ENCODE results near the gene SPATA4. TPM values are rescaled to one million over a fixed set of nuclear protein-coding genes. Genes with fewer than 3 reads are reported as not detected.

The SPATA4 gene
- total RNA-seq, 1 experiment from 2014 or later, result 0.15 TPM

DNA sequence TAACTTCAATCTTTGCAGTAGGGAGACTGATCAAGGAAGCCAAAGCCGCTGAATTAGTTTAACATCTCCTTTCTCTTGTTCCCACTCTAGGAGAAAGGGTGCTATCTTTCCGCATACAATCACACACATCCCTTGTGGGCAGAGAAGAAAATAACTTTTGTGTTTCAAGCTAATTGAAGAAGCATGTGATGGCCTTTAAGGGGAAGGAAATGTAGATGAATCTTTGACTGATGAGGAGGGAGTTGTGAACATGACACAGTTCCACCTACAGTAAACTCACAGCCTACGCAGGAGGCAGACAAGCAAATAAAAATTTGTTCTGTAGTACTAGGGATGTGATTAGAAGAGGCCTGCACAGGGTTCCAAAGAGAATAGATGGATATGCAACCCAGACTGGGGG is 14.7 kb upstream of the SPATA4 start:
- H3K79me2 ChIP-seq (ENCODE audit: low read length), result no peaks in the 10 kb centered on the region
- no peaks in the 10 kb centered on the region for H3K9me2 ChIP-seq (replicated peaks; ENCODE audit: low read length)
- ChIA-PET POLR2A (ENCODE audit: unreplicated experiment) (no interaction called here), CTCF (no interaction called here)
- DNase-seq, result no peak
- no peaks in the 10 kb centered on the region for H3F3A ChIP-seq (ENCODE audit: low read length, unreplicated experiment)
- H3K9me3 ChIP-seq (ENCODE audit: low read length), result no peaks in the 10 kb centered on the region
- H4K20me1 ChIP-seq (ENCODE audit: low read length), result no peaks in the 10 kb centered on the region
- H2AFZ ChIP-seq (ENCODE audit: low read length), result no peak overlapping the region
- no TSS peak for BruUV-seq (replicated peaks)
- no peak overlapping the region for H3K4me2 ChIP-seq (ENCODE audit: low read length)
- no peaks in the 10 kb centered on the region for H3K36me3 ChIP-seq (ENCODE audit: low read depth, low read length)
- ATAC-seq, result no peak
- TF ChIP-seq EZH2 (IDR thresholded peaks at IDR 0.05; ENCODE audit: low read length, unreplicated experiment) (no peak), EZH2phosphoT487 (IDR thresholded peaks at IDR 0.05; ENCODE audit: borderline replicate concordance, low read length) (no peak)
- TF ChIP-seq, protein P1, sequence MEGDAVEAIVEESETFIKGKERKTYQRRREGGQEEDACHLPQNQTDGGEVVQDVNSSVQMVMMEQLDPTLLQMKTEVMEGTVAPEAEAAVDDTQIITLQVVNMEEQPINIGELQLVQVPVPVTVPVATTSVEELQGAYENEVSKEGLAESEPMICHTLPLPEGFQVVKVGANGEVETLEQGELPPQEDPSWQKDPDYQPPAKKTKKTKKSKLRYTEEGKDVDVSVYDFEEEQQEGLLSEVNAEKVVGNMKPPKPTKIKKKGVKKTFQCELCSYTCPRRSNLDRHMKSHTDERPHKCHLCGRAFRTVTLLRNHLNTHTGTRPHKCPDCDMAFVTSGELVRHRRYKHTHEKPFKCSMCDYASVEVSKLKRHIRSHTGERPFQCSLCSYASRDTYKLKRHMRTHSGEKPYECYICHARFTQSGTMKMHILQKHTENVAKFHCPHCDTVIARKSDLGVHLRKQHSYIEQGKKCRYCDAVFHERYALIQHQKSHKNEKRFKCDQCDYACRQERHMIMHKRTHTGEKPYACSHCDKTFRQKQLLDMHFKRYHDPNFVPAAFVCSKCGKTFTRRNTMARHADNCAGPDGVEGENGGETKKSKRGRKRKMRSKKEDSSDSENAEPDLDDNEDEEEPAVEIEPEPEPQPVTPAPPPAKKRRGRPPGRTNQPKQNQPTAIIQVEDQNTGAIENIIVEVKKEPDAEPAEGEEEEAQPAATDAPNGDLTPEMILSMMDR (conservative IDR thresholded peaks at IDR 0.05; ENCODE audit: low read depth, low read length), result no peak
- no peak overlapping the region for H3K27ac ChIP-seq (ENCODE audit: low read length)
- intact Hi-C loops (cut with micrococcal nuclease), result no loop called here
- no peak overlapping the region for H3K4me3 ChIP-seq (ENCODE audit: low read length)
- no peaks in the 10 kb centered on the region for H3K4me1 ChIP-seq (ENCODE audit: insufficient read depth, low read length)
- no peaks in the 10 kb centered on the region for H3K27me3 ChIP-seq (ENCODE audit: low read length)
- H3K9ac ChIP-seq (ENCODE audit: low read length), result no peak overlapping the region

DNA sequence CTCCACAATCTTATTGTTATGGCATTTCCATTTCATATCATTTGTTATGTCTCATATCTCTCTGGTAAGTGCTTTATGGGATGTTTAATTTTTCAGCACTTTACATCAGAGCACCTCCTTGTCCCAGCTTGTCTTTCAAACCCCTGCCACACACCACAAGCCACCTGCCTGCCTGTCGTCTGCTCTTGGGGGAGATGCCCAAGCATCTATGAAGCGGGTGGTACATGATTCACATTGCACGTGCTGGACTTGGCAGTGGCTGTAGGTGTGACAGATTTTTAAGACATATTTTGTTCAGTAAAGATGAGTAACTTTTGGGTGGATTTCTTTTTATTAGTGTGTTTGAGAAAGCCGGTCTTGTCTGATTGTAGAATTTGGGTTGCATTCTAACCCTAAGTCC is 14.2 kb upstream of the SPATA4 start:
- Histone ChIP-seq H4K20me1 (ENCODE audit: low read length) (no peaks in the 10 kb centered on the region), H3K27ac (ENCODE audit: low read length) (no peak overlapping the region), H2AFZ (ENCODE audit: low read length) (no peak overlapping the region), H3K27me3 (ENCODE audit: low read length) (no peaks in the 10 kb centered on the region), H3K79me2 (ENCODE audit: low read length) (no peaks in the 10 kb centered on the region), H3K9ac (ENCODE audit: low read length) (no peak overlapping the region), H3K36me3 (ENCODE audit: low read depth, low read length) (no peaks in the 10 kb centered on the region), H3K4me2 (ENCODE audit: low read length) (no peak overlapping the region), H3K4me1 (ENCODE audit: insufficient read depth, low read length) (no peaks in the 10 kb centered on the region), H3K9me3 (ENCODE audit: low read length) (no peaks in the 10 kb centered on the region), H3K9me2 (replicated peaks; ENCODE audit: low read length) (no peaks in the 10 kb centered on the region), H3K4me3 (ENCODE audit: low read length) (no peak overlapping the region), H3F3A (ENCODE audit: low read length, unreplicated experiment) (no peaks in the 10 kb centered on the region)
- DNase-seq (no peak), ATAC-seq (no peak)
- no TSS peak for BruUV-seq (replicated peaks)
- TF ChIP-seq, protein P1 (conservative IDR thresholded peaks at IDR 0.05; ENCODE audit: low read depth, low read length), result no peak
- TF ChIP-seq EZH2phosphoT487 (IDR thresholded peaks at IDR 0.05; ENCODE audit: borderline replicate concordance, low read length), result no peak
- TF ChIP-seq EZH2 (IDR thresholded peaks at IDR 0.05; ENCODE audit: low read length, unreplicated experiment), result no peak
- ChIA-PET CTCF (no interaction called here), POLR2A (ENCODE audit: unreplicated experiment) (no interaction called here)
- intact Hi-C loops (cut with micrococcal nuclease), result no loop called here

DNA sequence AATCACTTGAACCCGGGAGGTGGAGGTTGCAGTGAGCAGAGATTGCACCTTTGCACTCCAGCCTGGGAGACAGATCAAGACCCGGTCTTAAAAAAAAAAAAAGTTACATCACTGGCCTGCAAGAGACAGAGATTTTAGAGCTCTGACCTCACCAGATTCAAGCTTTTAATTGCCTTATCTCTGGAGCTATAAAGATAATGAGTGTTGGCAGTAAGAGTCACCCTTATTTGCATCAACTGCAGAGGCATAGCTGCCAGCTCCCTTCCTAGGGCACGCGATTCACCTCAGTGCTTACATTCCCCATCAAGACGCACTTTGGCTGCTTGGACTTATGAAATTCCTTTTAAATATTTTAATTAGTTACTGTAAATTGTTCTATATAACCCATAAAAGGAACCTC is 12.5 kb upstream of the SPATA4 start:
- Histone ChIP-seq H3K4me2 (ENCODE audit: low read length) (no peak overlapping the region), H3K79me2 (ENCODE audit: low read length) (no peaks in the 10 kb centered on the region), H3K9me3 (ENCODE audit: low read length) (no peaks in the 10 kb centered on the region), H3K27ac (ENCODE audit: low read length) (no peak overlapping the region), H3K4me3 (ENCODE audit: low read length) (no peak overlapping the region), H3K4me1 (ENCODE audit: insufficient read depth, low read length) (no peaks in the 10 kb centered on the region), H2AFZ (ENCODE audit: low read length) (no peak overlapping the region), H3K9ac (ENCODE audit: low read length) (no peak overlapping the region), H3K36me3 (ENCODE audit: low read depth, low read length) (no peaks in the 10 kb centered on the region), H3K27me3 (ENCODE audit: low read length) (no peaks in the 10 kb centered on the region), H4K20me1 (ENCODE audit: low read length) (no peaks in the 10 kb centered on the region), H3K9me2 (replicated peaks; ENCODE audit: low read length) (no peaks in the 10 kb centered on the region), H3F3A (ENCODE audit: low read length, unreplicated experiment) (no peaks in the 10 kb centered on the region)
- ChIA-PET CTCF (no interaction called here), POLR2A (ENCODE audit: unreplicated experiment) (no interaction called here)
- intact Hi-C loops (cut with micrococcal nuclease), result no loop called here
- ATAC-seq (no peak), DNase-seq (no peak)
- TF ChIP-seq EZH2 (IDR thresholded peaks at IDR 0.05; ENCODE audit: low read length, unreplicated experiment) (no peak), EZH2phosphoT487 (IDR thresholded peaks at IDR 0.05; ENCODE audit: borderline replicate concordance, low read length) (no peak)
- TF ChIP-seq, protein P1 (conservative IDR thresholded peaks at IDR 0.05; ENCODE audit: low read depth, low read length), result no peak
- BruUV-seq (replicated peaks), result no TSS peak

All from PC-3 (cell line).